Cardiac fibroblast (primary cell): ENCODE data around the gene TDRD1.

ENCODE experiments used
- DNase-seq, 2 donors: peaks; one replicate each; pipeline versions ENCODE4 v3.0.0 to v3.0.0-alpha.2; 2010; ENCODE audit warnings: low read depth in 2 of 2
- H3K4me3 ChIP-seq, 2 donors: replicated peaks in 1 of 2; 1 replicate in 1 of 2; 2 replicates in 1 of 2; pipeline ENCODE4 v1.5.1; 2011; ENCODE audit warnings: low read depth in 2 of 2, low read length in 2 of 2, mild to moderate bottlenecking in 2 of 2, moderate library complexity in 1 of 2
- CTCF ChIP-seq: IDR thresholded peaks from one replicate; pipeline ENCODE4 v1.5.1; 2011; ENCODE audit warnings: low read depth, mild to moderate bottlenecking, low read length, inconsistent platforms

TDRD1 gene

DNA sequence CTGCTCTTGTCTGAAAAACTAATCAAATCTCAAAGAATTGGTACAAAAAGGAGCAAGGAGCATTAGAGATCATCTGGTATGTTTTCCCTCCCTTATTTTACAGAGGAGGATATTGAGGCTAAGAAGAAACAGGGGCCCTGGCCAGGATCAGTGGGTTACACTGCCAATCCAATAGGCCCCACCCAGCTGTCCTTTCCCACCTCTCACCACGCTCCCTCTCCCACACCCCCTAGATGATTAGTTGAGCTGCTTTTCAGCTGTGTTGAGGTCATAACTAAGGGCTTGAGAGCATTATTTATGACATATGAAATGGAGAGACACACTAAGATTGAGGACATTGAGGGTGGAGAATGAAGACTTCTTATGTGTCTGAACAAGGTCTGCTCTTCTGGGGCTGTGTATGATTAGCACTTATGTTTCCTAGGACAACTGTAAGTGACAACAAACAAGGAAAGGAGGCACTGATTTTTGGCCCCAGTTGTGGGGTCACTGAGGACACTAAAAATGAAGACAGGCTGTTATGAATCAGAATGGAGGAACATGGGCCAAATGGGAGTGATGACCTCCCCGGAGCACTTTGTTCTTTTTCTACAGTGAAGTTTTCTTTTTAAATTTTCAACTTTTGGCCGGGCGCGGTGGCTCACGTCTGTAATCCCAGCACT lies 86.4 kb downstream of the TDRD1 start:
- DNase-seq = peak in 1 of 2 donors; percentile 25
- TF ChIP-seq CTCF = no peak
- no peak overlapping the region for H3K4me3 ChIP-seq

DNA sequence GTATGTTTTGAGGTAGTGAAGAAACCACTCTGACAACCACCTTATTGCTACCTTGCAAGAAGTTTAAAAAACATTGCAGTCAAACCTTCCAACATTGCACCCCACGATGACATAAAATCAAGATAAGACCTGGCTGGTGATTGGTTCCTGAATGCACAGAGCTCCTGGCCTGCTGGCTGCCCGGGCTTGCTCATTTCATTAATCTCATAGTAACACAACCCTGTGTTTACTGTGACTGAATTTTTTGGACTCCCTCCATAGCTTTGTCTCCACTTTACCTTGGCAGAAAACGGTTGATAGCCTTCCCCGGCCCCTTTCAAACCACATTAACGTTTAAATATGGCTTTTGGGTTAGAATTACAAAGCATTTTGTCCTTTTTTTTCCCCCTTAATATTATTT lies 87.4 kb downstream of the TDRD1 start:
- TF ChIP-seq CTCF = no peak
- peak; percentile 39 to 68 for DNase-seq
- H3K4me3 ChIP-seq = no peak overlapping the region

DNA sequence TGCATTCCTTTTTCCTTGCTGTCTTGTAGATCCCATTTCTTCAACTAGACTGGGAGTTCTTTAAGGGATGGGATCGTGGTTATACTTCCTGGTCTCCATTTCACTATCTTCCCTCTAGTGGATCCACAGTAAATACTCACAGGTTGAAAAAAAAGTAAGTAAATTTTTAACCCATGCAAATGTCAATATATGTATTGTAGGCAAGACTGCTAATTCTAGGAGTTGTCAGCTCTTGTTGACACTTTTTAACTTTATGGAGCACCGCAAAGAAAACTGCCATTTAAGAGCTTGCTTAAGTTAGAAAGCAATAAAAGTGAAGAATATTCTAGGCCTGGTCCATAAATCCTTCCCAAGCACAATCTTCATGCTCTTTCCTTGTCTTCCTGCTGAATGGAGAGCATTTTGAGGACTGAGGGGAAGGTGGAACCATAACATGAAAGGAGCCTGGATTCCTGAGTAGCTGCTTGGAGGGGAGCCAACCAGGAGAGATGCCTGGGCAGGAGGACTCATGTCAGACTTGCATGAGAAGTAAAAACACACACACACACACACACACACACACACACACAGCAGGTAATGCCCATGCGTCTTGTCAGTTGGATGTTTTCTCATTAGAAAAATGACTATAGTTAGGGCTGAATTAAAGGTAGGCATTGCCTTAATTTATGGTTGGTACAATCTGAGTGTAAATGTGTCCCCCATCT lies 92.1 kb downstream of the TDRD1 start:
- no peak for TF ChIP-seq CTCF
- peak in 1 of 2 donors; percentile 30 for DNase-seq
- H3K4me3 ChIP-seq = no peak overlapping the region

DNA sequence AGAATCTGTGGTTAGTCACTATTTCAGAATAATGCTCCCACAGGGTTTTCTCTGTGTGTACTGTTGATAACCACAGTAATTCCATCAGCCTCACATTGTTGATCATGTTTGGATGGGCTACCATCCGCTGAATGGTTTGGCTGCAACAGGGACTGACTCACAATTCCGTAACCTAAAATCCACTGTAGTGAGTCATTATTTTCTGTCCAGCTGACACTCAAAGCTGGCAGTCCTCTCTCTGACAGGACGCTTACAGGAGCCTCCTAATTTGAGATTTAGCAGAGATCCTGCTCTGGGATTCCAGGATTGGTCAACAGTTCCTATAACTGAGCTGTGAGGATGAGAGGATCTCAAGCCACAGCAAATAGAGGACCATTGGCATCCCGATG lies 92.6 kb downstream of the TDRD1 start:
- no peak overlapping the region for H3K4me3 ChIP-seq
- peak; percentile 89 to 95 for DNase-seq
- TF ChIP-seq CTCF = no peak

DNA sequence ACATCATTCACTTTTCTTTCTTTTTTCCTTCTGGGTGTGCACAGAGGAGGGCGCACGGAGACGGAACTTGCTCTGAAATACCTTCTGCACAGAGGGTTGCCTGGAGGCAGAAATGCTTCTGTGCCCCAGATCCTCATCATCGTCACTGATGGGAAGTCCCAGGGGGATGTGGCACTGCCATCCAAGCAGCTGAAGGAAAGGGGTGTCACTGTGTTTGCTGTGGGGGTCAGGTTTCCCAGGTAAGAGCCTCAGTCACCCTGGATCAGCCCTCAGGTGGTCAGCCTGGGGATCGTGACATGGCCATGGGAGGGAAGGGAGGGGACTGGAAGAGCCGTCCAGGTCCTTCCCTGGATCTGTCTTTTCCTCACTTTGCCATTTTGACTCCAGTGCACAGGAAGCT lies 93.5 kb downstream of the TDRD1 start:
- no peak for TF ChIP-seq CTCF

GRCh38 chr10:114273910-114274309 lies 94.8 kb downstream of the TDRD1 start:
- no peak for TF ChIP-seq CTCF
- H3K4me3 ChIP-seq = no peak overlapping the region
- no peak for DNase-seq

More for the DNA sequence above, 93.5 kb downstream of the TDRD1 start:
- DNase-seq = no peak
- no peak overlapping the region for H3K4me3 ChIP-seq
